SHP77 (cell line): ENCODE results near the gene NHLH1.

Experiments used
- DNase-seq, 2 experiments: peaks; one replicate each; lab custom pipeline; 2025; lab: John Stamatoyannopoulos, UW

NHLH1 gene

GRCh38 chr1:160366731-160367515 lies at the start of gene NHLH1:
Gene NHLH1, plus strand, starts transcription at chr1:160367071. Its CDS starts 3,661 bp downstream, at chr1:160370732.
- DNase-seq = no peak

GRCh38 chr1:160322831-160323230 lies 44.0 kb upstream of the NHLH1 start:
- DNase-seq = no peak

GRCh38 chr1:160325252-160325651 lies 41.6 kb upstream of the NHLH1 start:
- DNase-seq = peak in 1 of 2 experiments; percentile 6

GRCh38 chr1:160326418-160326817 lies 40.5 kb upstream of the NHLH1 start:
- DNase-seq = no peak

- no peak for DNase-seq
Measured at GRCh38 chr1:160328184-160328583, 38.7 kb upstream of the NHLH1 start.

- no peak for DNase-seq
Measured at GRCh38 chr1:160330119-160330518, 36.8 kb upstream of the NHLH1 start.

GRCh38 chr1:160332516-160332915 lies 34.4 kb upstream of the NHLH1 start:
- no peak for DNase-seq

- no peak for DNase-seq
Measured at GRCh38 chr1:160338580-160338979, 28.3 kb upstream of the NHLH1 start.

GRCh38 chr1:160340146-160340545 lies 26.7 kb upstream of the NHLH1 start:
- DNase-seq = no peak

DNA sequence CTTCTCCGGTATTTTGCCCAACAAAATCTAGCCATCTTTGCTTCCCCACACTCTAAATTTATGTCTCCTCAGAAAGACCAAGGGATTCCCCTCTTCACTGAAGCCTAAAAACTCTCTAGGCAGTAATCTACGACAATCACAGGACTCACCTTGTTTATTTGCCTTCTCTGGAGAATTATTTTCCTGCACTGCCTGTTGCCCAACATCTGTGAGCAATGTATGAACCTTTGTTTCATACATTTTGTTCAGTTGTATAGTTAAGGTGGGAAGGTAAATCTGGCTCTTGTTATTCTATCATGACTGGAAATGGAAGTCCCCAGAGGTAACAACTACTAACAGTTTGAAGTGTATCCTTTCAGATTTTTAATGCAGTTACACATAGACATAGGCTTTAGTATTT lies 26.0 kb upstream of the NHLH1 start:
- no peak for DNase-seq

GRCh38 chr1:160342526-160342925 lies 24.3 kb upstream of the NHLH1 start:
- DNase-seq = no peak

DNA sequence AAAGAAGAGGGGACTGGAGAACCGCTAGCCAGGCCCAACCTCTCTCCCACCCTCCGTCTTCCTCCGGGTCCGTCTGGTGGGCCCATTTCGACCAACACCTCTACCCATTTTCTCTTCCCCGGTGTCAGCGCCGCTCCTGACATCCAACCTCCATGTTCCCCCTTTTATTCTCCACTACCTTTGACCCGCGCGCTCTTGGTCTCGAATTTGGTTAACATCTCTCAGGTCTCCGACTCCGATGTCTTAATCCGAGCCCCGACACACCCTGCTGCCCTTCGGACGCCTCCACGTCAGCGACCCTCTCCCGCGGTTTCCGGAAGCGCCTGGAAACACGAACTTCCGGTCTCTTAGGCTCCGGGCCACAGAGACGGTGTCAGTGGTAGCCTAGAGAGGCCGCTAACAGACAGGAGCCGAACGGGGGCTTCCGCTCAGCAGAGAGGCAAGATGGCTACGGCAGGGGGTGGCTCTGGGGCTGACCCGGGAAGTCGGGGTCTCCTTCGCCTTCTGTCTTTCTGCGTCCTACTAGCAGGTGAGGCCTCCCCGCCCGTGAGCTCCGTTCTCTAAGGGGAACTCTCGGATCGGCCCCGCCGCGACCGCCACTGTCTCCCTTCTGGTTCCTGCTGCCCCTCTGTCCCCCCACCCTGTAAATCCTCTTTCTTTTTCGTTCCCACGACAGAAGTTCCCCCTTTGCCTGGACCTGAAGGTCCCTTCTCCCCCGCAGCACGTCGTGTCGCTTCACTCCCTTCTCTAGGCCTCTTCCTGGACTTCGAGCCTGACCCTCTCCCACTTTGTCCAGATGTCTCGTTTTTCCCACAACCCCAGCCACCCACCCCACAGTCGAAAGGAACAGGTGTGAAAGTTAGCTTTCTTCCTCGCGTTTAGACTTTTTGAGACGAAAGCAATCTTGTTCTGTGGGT lies 23.7 kb upstream of the NHLH1 start, which contains the start of the genes COPA and NCSTN:
TSS of gene COPA (minus strand) at position 298 of the 917 bp plus-strand sequence. CDS start at position 218, 80 bp downstream.
TSS of gene NCSTN (plus strand) at position 431 of the 917 bp plus-strand sequence. CDS start at position 445, 14 bp downstream.
- DNase-seq = peak; percentile 94 to 95

GRCh38 chr1:160344241-160344640 lies 22.6 kb upstream of the NHLH1 start:
- no peak for DNase-seq

DNA sequence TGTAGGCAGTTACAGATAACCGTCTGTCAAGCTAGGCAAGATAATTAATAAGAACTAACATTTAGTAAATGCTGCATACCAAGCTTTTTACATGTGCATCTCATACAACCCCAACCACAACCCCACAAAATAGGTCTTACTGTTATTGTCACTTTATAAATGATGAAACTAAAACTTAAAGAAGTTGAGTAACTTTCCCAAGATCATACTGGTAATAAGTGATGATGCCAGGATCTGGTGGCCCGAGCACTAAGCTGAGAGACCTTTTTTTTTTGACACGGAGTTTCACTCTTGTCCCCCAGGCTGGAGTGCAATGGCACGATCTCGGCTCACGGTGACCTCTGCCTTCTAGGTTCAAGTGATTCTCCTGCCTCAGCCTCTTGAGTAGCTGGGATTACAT lies 21.9 kb upstream of the NHLH1 start:
- DNase-seq = no peak

GRCh38 chr1:160346463-160346862 lies 20.4 kb upstream of the NHLH1 start:
- DNase-seq = no peak

DNA sequence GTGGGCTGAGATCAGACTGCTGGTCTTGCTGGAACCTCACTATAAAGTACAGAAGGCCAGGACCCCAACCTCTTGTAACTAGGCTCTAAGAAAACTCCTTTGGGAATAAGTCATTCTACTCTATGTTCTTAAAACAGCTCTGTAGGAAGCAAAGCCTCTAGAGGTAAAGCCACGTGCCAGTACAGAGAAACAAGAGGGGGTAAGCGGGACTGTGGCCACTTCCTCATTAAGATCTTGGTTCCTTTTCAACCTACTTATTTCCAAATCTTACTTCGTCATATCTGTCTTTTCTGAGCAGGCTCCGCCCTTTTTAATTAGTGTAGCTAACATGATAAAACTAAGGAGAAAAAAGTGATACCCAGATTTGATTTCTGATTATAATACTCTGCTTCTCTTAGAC lies 19.9 kb upstream of the NHLH1 start:
- no peak for DNase-seq

GRCh38 chr1:160351629-160352028 lies 15.2 kb upstream of the NHLH1 start:
- no peak for DNase-seq

DNA sequence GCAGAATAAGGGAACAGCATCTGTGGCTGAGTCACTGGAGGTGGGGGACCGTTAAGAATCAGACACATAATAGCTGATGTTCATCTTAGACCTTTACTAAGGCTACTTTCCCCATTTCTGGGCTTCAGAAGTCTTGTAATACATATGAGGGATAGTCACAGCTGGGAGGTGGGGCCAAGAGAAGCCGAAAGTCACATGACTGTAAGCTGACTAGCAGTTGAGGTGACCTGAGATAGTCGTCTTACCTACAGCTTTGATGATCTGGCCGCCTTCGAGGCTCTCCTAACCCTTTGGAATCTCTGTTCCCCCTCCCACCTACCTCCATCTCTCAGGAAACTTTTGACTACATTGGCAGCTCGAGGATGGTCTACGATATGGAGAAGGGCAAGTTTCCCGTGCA lies 14.3 kb upstream of the NHLH1 start:
- no peak for DNase-seq

- DNase-seq = no peak
Measured at GRCh38 chr1:160353223-160353622, 13.6 kb upstream of the NHLH1 start.

DNA sequence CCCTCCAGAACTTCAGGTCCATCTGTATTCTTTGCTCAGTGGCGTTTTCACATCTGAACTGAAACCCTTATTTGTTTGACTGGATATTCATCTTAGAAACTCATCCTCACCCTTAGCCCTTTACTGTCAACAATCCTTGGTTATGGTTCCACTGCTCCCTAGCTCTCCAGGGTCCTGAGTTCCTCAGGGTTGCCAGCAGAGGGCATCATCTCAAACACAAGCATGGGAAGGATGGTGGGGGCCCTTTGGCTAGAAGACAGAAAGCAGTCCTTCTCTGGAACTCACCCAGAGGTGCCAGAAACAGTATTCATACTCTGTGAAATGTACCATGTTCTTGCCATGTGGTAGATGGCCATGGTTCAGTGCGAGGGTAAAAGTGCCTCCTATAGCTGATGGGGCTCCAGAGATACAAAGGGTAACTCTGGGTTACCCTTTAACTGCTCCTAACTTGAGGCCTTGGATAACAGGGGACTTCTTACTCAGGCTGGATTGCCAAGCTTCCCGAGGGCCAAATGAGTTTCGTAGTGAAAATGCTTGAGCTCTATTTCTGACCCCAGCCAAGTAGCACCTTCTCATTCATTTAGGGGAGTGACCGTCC lies 12.4 kb upstream of the NHLH1 start:
- DNase-seq = peak in 1 of 2 experiments; percentile 5

DNA sequence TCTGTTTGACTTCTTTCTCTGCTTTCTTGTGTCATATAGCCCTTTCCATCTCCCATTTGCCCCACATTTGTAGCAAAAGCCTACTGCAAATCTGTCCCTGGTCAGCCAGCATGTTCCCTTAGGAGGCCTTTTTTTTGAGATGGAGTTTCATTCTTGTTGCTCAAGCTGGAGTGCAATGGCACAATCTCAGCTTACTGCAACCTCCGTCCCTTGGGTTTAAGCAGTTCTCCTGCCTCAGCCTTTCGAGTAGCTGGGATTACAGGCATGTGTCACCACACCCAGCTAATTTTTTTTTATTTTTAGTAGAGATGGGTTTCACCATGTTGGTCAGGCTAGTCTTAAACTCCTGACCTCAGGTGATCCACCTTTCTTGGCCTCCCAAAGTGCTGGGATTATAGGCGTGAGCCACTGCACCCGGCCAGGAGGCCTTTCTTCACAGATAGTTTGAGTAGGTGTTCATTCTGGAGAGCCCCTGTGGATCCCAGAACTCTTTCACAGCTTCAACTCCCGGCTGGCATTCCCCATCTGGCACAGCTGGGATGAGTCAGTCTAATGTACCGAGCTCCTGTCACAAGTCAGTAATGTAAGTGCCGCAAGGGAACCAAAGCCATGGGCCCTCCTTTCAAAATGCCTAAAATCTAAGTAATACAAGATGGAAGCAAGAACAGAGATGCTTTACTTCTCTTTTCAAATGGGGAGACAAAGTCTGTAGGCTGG lies 9.4 kb upstream of the NHLH1 start:
- no peak for DNase-seq

DNA sequence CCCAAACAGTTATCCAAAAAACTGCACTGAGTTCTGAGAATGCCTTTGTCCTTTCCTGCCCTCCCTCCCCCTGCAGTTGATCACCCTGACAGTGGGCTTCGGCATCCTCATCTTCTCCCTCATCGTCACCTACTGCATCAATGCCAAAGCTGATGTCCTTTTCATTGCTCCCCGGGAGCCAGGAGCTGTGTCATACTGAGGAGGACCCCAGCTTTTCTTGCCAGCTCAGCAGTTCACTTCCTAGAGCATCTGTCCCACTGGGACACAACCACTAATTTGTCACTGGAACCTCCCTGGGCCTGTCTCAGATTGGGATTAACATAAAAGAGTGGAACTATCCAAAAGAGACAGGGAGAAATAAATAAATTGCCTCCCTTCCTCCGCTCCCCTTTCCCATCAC lies 8.8 kb upstream of the NHLH1 start:
- no peak for DNase-seq
